Muscle of back (tissue), 11 donors: ENCODE results near the gene TRAPPC2L. TPM values are rescaled to one million over a fixed set of nuclear protein-coding genes. Genes with fewer than 3 reads are reported as not detected.
A peak's percentile ranks its signal among the peaks of the same experiment; 100 is the strongest.

ENCODE experiments used
- DNase-seq, 3 donors: peaks; one replicate each; pipeline versions ENCODE4 v3.0.0 to v3.0.0-alpha.2; 2013
- polyA plus RNA-seq, 10 donors: library from polyadenylated mRNA; unstranded; fragments of 120-200 nt; gene quantifications; one replicate each; pipeline ENCODE4 v1.2.1, GENCODE V29; 2013; ENCODE audit not compliant: insufficient read length in 10 of 10

The TRAPPC2L gene
- polyA plus RNA-seq, 10 donors: 45.8 to 61.5 (median 53.5) TPM

GRCh38 chr16:88856122-88856827 is 652 bp upstream of the TRAPPC2L start:
- no peak for DNase-seq

- DNase-seq: peak; percentile 46 to 78 (median 63)
Observed at GRCh38 chr16:88857728-88858339, 907 bp downstream of the TRAPPC2L start.

- DNase-seq: no peak
Observed at GRCh38 chr16:88859381-88860091, 2.6 kb downstream of the TRAPPC2L start.

- DNase-seq: no peak
Observed at GRCh38 chr16:88861359-88861758, 4.4 kb downstream of the TRAPPC2L start.

GRCh38 chr16:88862968-88863367 is 6.0 kb downstream of the TRAPPC2L start:
- DNase-seq: no peak

GRCh38 chr16:88863426-88863825 is 6.5 kb downstream of the TRAPPC2L start:
- no peak for DNase-seq

- DNase-seq: no peak
Observed at GRCh38 chr16:88864099-88864498, 7.2 kb downstream of the TRAPPC2L start.

GRCh38 chr16:88864521-88864920 is 7.6 kb downstream of the TRAPPC2L start:
- DNase-seq: no peak

GRCh38 chr16:88865310-88865709 is 8.4 kb downstream of the TRAPPC2L start:
- DNase-seq: no peak

GRCh38 chr16:88865742-88866141 is 8.8 kb downstream of the TRAPPC2L start:
- no peak for DNase-seq

- DNase-seq: no peak
Observed at GRCh38 chr16:88866151-88866920, 9.4 kb downstream of the TRAPPC2L start, which contains the start of gene PABPN1L. TSS of gene PABPN1L (minus strand) at chr16:88866660. CDS start at chr16:88866606, 54 bp downstream.

GRCh38 chr16:88867581-88868246 is 10.8 kb downstream of the TRAPPC2L start:
- DNase-seq: no peak

- DNase-seq: no peak
Observed at GRCh38 chr16:88868974-88869672, 12.2 kb downstream of the TRAPPC2L start.

- no peak for DNase-seq
Observed at GRCh38 chr16:88869673-88869980, 12.7 kb downstream of the TRAPPC2L start.

GRCh38 chr16:88870608-88871348 is 13.9 kb downstream of the TRAPPC2L start:
- peak in 1 of 3 donors; percentile 54 for DNase-seq

GRCh38 chr16:88871349-88871702 is 14.4 kb downstream of the TRAPPC2L start:
- no peak for DNase-seq

GRCh38 chr16:88871730-88872416 is 14.9 kb downstream of the TRAPPC2L start:
- no peak for DNase-seq

- no peak for DNase-seq
Observed at GRCh38 chr16:88872650-88873331, 15.9 kb downstream of the TRAPPC2L start.
